GM18873 (cell line): Measurements from ENCODE around the gene BNIP2.
"Not testable (repeated sequence)": the region's sequence is repeated elsewhere in the genome, so short reads cannot be mapped to it uniquely, and the experiment has no call there.

ENCODE experiments used
- ATAC-seq: cut with Tn5 transposase; IDR thresholded peaks from one replicate; pipeline ENCODE4 v1.9.1; 2021; ENCODE audit warnings: mild to moderate bottlenecking, moderate library complexity, moderate number of reproducible peaks; ENCODE audit not compliant: unreplicated experiment, low FRiP score

Gene BNIP2

GRCh38 chr15:59689626-59690236 is 611 bp upstream of the BNIP2 start:
- no peak for ATAC-seq

GRCh38 chr15:59688423-59688781 is 718 bp downstream of the BNIP2 start:
- no peak for ATAC-seq

- no peak for ATAC-seq
Measured at GRCh38 chr15:59687836-59688235, 1.3 kb downstream of the BNIP2 start.

GRCh38 chr15:59686389-59686788 is 2.7 kb downstream of the BNIP2 start:
- ATAC-seq, result no peak

- ATAC-seq, result no peak
Measured at GRCh38 chr15:59685737-59686297, 3.3 kb downstream of the BNIP2 start.

- no peak for ATAC-seq
Measured at GRCh38 chr15:59680870-59681269, 8.2 kb downstream of the BNIP2 start.

GRCh38 chr15:59680346-59680745 is 8.8 kb downstream of the BNIP2 start:
- ATAC-seq, result no peak

- no peak for ATAC-seq
Measured at GRCh38 chr15:59678620-59679019, 10.5 kb downstream of the BNIP2 start.

- ATAC-seq, result no peak
Measured at GRCh38 chr15:59678172-59678571, 10.9 kb downstream of the BNIP2 start.

GRCh38 chr15:59676565-59676964 is 12.6 kb downstream of the BNIP2 start:
- no peak for ATAC-seq

- ATAC-seq, result no peak
Measured at GRCh38 chr15:59674361-59674877, 14.7 kb downstream of the BNIP2 start.

GRCh38 chr15:59668556-59668955 is 20.6 kb downstream of the BNIP2 start:
- no peak for ATAC-seq

- no peak for ATAC-seq
Measured at GRCh38 chr15:59662260-59662659, 26.9 kb downstream of the BNIP2 start.

GRCh38 chr15:59659366-59659765 is 29.8 kb downstream of the BNIP2 start:
- ATAC-seq, result no peak

GRCh38 chr15:59657635-59658125 is 31.4 kb downstream of the BNIP2 start:
- no peak for ATAC-seq

- ATAC-seq, result peak; percentile 70
Measured at GRCh38 chr15:59656897-59657634, 32.1 kb downstream of the BNIP2 start, which contains the start of gene GTF2A2. Gene GTF2A2 (minus strand): TSS chr15:59657515. CDS start chr15:59652277, 5,238 bp downstream.

- no peak for ATAC-seq
Measured at GRCh38 chr15:59654046-59654445, 35.1 kb downstream of the BNIP2 start.

GRCh38 chr15:59649603-59650002 is 39.5 kb downstream of the BNIP2 start:
- ATAC-seq, result no peak

GRCh38 chr15:59647085-59647484 is 42.0 kb downstream of the BNIP2 start:
- no peak for ATAC-seq

GRCh38 chr15:59646277-59646676 is 42.8 kb downstream of the BNIP2 start:
- ATAC-seq, result no peak

- ATAC-seq, result not testable (repeated sequence)
Measured at GRCh38 chr15:59645812-59646211, 43.3 kb downstream of the BNIP2 start.
